GM23338 (cell line): ENCODE data around the gene RASL11A. TPM values are rescaled to one million over a fixed set of nuclear protein-coding genes. Genes with fewer than 3 reads are reported as not detected.

Experiments used
- ATAC-seq: fragments of 200-7000 bp; cut with Tn5 transposase; 3 replicates; pipeline ENCODE4 v1.9.1; 2020
- DNase-seq: peaks from one replicate; pipeline ENCODE4 v3.0.0-alpha.2; 2015; ENCODE audit warnings: low spot score
- H2AFZ ChIP-seq: fragments of 200-600 bp; sonication (generic); 2 replicates; pipeline ENCODE4 v1.8.0; 2016; ENCODE audit warnings: antibody characterized with exemption, mild to moderate bottlenecking, moderate library complexity
- H3F3A ChIP-seq: fragments of 200-600 bp; sonication (generic); replicated peaks from 2 replicates; pipeline ENCODE4 v1.8.0; 2017; ENCODE audit warnings: antibody characterized with exemption, mixed run types, low read depth
- H3K27ac ChIP-seq: fragments of 200-600 bp; sonication (generic); 2 replicates; pipeline ENCODE4 v1.6.1; 2016; ENCODE audit warnings: low read depth
- H3K27me3 ChIP-seq: fragments of 200-600 bp; sonication (generic); 2 replicates; pipeline ENCODE4 v1.8.0; 2016; ENCODE audit warnings: mild to moderate bottlenecking, mixed run types, moderate library complexity; ENCODE audit not compliant: insufficient read depth
- H3K36me3 ChIP-seq: fragments of 200-600 bp; sonication (generic); 2 replicates; pipeline ENCODE4 v1.8.0; 2016; ENCODE audit warnings: mild to moderate bottlenecking; ENCODE audit not compliant: insufficient read depth
- H3K4me1 ChIP-seq: fragments of 200-600 bp; sonication (generic); 2 replicates; pipeline ENCODE4 v1.8.0; 2016; ENCODE audit warnings: mild to moderate bottlenecking, moderate library complexity; ENCODE audit not compliant: insufficient read depth
- H3K4me2 ChIP-seq: fragments of 200-600 bp; sonication (generic); 2 replicates; pipeline ENCODE4 v1.7.1; 2017; ENCODE audit warnings: mixed run types
- H3K4me3 ChIP-seq: fragments of 200-600 bp; sonication (generic); 2 replicates; pipeline ENCODE4 v1.6.1; 2016; ENCODE audit warnings: mixed run types
- H3K79me2 ChIP-seq: fragments of 200-600 bp; sonication (generic); replicated peaks from 2 replicates; pipeline ENCODE4 v1.8.0; 2017; ENCODE audit warnings: mild to moderate bottlenecking; ENCODE audit not compliant: insufficient read depth
- H3K9me2 ChIP-seq: fragments of 200-600 bp; sonication (generic); 2 replicates; pipeline ENCODE4 v1.8.0; 2017; ENCODE audit not compliant: insufficient read depth
- H4K20me1 ChIP-seq: fragments of 200-600 bp; sonication (generic); replicated peaks from 2 replicates; pipeline ENCODE4 v1.8.0; 2017; ENCODE audit warnings: mild to moderate bottlenecking; ENCODE audit not compliant: insufficient read depth
- H3K27ac Mint-ChIP-seq: 2 replicates; pipeline ENCODE4 v1.8.0; 2020; ENCODE audit warnings: inconsistent platforms, mild to moderate bottlenecking, moderate library complexity, mixed read lengths
- H3K27me3 Mint-ChIP-seq: 3 replicates; pipeline ENCODE4 v1.8.0; 2022; ENCODE audit warnings: low read depth, mild to moderate bottlenecking, moderate library complexity, mixed read lengths, inconsistent platforms; ENCODE audit not compliant: insufficient read depth, poor library complexity
- H3K36me3 Mint-ChIP-seq: 3 replicates; pipeline ENCODE4 v1.8.0; 2021; ENCODE audit warnings: low read depth, mild to moderate bottlenecking, inconsistent platforms, moderate library complexity, mixed read lengths
- H3K4me1 Mint-ChIP-seq: 3 replicates; pipeline ENCODE4 v1.8.0; 2020; ENCODE audit warnings: mild to moderate bottlenecking, inconsistent platforms, mixed read lengths
- H3K4me3 Mint-ChIP-seq: 3 replicates; pipeline ENCODE4 v1.8.0; 2021; ENCODE audit warnings: moderate library complexity, mild to moderate bottlenecking, inconsistent platforms, mixed read lengths
- H3K9me3 Mint-ChIP-seq: 3 replicates; pipeline ENCODE4 v1.8.0; 2020; ENCODE audit warnings: moderate library complexity, mild to moderate bottlenecking, inconsistent platforms, mixed read lengths
- CREB1 ChIP-seq: fragments of 250-450 bp; sonication (Bioruptor Pico); IDR thresholded peaks from 2 replicates; pipeline ENCODE4 v1.5.0; 2020; ENCODE audit warnings: low read depth, mild to moderate bottlenecking, moderate library complexity
- CTCF ChIP-seq, 2 experiments: fragments of 200-600 bp in 1 of 2; sonication (generic) in 1 of 2; conservative IDR thresholded peaks; 2 replicates each; pipeline versions ENCODE4 v1.5.1 to v1.6.1; 2016 to 2017; ENCODE audit warnings: antibody characterized with exemption in 2 of 2, low read depth in 2 of 2, mild to moderate bottlenecking in 2 of 2, moderate library complexity in 1 of 2
- EZH2 ChIP-seq: fragments of 200-600 bp; sonication (generic); IDR thresholded peaks from one replicate; pipeline ENCODE4 v1.8.0; 2017; ENCODE audit warnings: antibody characterized with exemption, mild to moderate bottlenecking, low read depth; ENCODE audit not compliant: unreplicated experiment
- EZH2phosphoT487 ChIP-seq: fragments of 200-600 bp; sonication (generic); IDR thresholded peaks from one replicate; pipeline ENCODE4 v1.8.1; 2018; ENCODE audit warnings: antibody characterized with exemption; ENCODE audit not compliant: unreplicated experiment
- JUNB ChIP-seq: IDR thresholded peaks from one replicate; pipeline ENCODE4 v1.6.1; 2016; ENCODE audit warnings: antibody characterized with exemption; ENCODE audit not compliant: unreplicated experiment
- NANOG ChIP-seq: IDR thresholded peaks from 2 replicates; pipeline ENCODE4 v1.6.1; 2016; ENCODE audit warnings: antibody characterized with exemption, borderline replicate concordance
- POLR2AphosphoS5 ChIP-seq: IDR thresholded peaks from 2 replicates; pipeline ENCODE4 v1.6.1; 2016; ENCODE audit warnings: antibody characterized with exemption, low read depth
- ZNF114 ChIP-seq: fragments of 250-450 bp; sonication (Bioruptor Pico); IDR thresholded peaks from 2 replicates; pipeline ENCODE4 v1.5.0; 2020; ENCODE audit warnings: mild to moderate bottlenecking, moderate library complexity
- ZNF331 ChIP-seq: fragments of 250-450 bp; sonication (Bioruptor Pico); IDR thresholded peaks from 2 replicates; pipeline ENCODE4 v1.5.0; 2020; ENCODE audit warnings: low read depth, mild to moderate bottlenecking, moderate library complexity
- polyA plus RNA-seq: library from polyadenylated mRNA; unstranded; fragments of >200 nt; fragmentation: Nextera tagmentation; extraction: Ambion mirVana; gene quantifications from 2 replicates; pipeline ENCODE4 v1.2.1, GENCODE V29; 2016
- total RNA-seq: library from RNA; depleted of rRNA; stranded (reverse); fragments of >200 nt; shearing (Covaris generic); gene quantifications from 2 replicates; pipeline ENCODE4 v1.2.3, GENCODE V29; 2014
- TF ChIP-seq, protein P1 (sequence below): IDR thresholded peaks from 2 replicates; pipeline ENCODE4 v1.6.1; 2016; ENCODE audit warnings: antibody characterized with exemption
- TF ChIP-seq, protein P2 (sequence below): fragments of 250-450 bp; sonication (Bioruptor Pico); IDR thresholded peaks from 2 replicates; pipeline ENCODE4 v1.5.0; 2020; ENCODE audit warnings: mild to moderate bottlenecking, moderate library complexity

The RASL11A gene
- total and polyA plus RNA-seq, 2 experiments from 2014 or later: 1.9 to 3.3 TPM

DNA sequence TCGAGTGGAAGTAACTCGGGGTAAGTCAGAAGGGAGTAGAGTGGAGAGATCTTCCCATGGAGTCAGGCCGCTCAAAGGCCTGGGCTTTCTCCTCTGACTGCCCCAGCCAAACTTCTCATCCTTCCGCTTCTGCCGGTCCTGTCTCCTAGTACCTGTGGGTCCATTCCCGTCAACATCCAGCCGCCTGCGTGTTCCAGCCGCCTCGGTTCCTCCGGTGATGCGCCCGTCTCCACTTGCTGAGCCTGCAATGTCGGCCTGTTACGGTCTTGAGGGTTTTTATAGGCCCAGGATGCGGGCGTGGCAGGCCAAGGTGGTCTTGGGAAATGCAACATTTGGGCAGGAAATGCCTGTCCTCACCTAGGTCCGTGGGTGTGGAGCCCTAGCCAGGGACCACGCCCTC lies 38.3 kb downstream of the RASL11A start:
- Histone ChIP-seq H3K4me2 (no peak overlapping the region), H4K20me1 (no peaks in the 10 kb centered on the region), H3K4me1 (no peaks in the 10 kb centered on the region), H3K27ac (no peak overlapping the region), H3F3A (no peaks in the 10 kb centered on the region), H3K36me3 (no peaks in the 10 kb centered on the region), H3K4me3 (no peak overlapping the region), H3K27me3 (no peaks in the 10 kb centered on the region), H3K9me2 (no peaks in the 10 kb centered on the region), H3K79me2 (no peaks in the 10 kb centered on the region), H2AFZ (0 out of 2 replicates have a peak overlapping the region, but pooled peaks have one; percentile 28)
- no peak for TF ChIP-seq ZNF331 (CRISPR knock-in tag)
- TF ChIP-seq, protein P1, sequence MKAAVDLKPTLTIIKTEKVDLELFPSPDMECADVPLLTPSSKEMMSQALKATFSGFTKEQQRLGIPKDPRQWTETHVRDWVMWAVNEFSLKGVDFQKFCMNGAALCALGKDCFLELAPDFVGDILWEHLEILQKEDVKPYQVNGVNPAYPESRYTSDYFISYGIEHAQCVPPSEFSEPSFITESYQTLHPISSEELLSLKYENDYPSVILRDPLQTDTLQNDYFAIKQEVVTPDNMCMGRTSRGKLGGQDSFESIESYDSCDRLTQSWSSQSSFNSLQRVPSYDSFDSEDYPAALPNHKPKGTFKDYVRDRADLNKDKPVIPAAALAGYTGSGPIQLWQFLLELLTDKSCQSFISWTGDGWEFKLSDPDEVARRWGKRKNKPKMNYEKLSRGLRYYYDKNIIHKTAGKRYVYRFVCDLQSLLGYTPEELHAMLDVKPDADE: no peak
- no peak for TF ChIP-seq CREB1 (CRISPR knock-in tag)
- no peak for TF ChIP-seq EZH2phosphoT487
- TF ChIP-seq JUNB: no peak
- no peak for TF ChIP-seq EZH2
- TF ChIP-seq ZNF114 (CRISPR knock-in tag): no peak
- TF ChIP-seq CTCF (conservative IDR thresholded peaks at IDR 0.05; ENCODE audit: low read depth in 2 of 2): no peak
- TF ChIP-seq POLR2AphosphoS5: no peak
- TF ChIP-seq, protein P2, sequence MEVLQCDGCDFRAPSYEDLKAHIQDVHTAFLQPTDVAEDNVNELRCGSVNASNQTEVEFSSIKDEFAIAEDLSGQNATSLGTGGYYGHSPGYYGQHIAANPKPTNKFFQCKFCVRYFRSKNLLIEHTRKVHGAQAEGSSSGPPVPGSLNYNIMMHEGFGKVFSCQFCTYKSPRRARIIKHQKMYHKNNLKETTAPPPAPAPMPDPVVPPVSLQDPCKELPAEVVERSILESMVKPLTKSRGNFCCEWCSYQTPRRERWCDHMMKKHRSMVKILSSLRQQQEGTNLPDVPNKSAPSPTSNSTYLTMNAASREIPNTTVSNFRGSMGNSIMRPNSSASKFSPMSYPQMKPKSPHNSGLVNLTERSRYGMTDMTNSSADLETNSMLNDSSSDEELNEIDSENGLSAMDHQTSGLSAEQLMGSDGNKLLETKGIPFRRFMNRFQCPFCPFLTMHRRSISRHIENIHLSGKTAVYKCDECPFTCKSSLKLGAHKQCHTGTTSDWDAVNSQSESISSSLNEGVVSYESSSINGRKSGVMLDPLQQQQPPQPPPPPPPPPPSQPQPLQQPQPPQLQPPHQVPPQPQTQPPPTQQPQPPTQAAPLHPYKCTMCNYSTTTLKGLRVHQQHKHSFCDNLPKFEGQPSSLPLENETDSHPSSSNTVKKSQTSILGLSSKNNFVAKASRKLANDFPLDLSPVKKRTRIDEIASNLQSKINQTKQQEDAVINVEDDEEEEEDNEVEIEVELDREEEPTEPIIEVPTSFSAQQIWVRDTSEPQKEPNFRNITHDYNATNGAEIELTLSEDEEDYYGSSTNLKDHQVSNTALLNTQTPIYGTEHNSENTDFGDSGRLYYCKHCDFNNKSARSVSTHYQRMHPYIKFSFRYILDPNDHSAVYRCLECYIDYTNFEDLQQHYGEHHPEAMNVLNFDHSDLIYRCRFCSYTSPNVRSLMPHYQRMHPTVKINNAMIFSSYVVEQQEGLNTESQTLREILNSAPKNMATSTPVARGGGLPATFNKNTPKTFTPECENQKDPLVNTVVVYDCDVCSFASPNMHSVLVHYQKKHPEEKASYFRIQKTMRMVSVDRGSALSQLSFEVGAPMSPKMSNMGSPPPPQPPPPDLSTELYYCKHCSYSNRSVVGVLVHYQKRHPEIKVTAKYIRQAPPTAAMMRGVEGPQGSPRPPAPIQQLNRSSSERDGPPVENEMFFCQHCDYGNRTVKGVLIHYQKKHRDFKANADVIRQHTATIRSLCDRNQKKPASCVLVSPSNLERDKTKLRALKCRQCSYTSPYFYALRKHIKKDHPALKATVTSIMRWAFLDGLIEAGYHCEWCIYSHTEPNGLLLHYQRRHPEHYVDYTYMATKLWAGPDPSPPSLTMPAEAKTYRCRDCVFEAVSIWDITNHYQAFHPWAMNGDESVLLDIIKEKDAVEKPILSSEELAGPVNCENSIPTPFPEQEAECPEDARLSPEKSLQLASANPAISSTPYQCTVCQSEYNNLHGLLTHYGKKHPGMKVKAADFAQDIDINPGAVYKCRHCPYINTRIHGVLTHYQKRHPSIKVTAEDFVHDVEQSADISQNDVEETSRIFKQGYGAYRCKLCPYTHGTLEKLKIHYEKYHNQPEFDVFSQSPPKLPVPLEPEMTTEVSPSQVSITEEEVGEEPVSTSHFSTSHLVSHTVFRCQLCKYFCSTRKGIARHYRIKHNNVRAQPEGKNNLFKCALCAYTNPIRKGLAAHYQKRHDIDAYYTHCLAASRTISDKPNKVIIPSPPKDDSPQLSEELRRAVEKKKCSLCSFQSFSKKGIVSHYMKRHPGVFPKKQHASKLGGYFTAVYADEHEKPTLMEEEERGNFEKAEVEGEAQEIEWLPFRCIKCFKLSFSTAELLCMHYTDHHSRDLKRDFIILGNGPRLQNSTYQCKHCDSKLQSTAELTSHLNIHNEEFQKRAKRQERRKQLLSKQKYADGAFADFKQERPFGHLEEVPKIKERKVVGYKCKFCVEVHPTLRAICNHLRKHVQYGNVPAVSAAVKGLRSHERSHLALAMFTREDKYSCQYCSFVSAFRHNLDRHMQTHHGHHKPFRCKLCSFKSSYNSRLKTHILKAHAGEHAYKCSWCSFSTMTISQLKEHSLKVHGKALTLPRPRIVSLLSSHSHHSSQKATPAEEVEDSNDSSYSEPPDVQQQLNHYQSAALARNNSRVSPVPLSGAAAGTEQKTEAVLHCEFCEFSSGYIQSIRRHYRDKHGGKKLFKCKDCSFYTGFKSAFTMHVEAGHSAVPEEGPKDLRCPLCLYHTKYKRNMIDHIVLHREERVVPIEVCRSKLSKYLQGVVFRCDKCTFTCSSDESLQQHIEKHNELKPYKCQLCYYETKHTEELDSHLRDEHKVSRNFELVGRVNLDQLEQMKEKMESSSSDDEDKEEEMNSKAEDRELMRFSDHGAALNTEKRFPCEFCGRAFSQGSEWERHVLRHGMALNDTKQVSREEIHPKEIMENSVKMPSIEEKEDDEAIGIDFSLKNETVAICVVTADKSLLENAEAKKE (CRISPR knock-in tag): no peak
- TF ChIP-seq NANOG: no peak
- Mint-ChIP-seq H3K4me1 (peaks cover 6% of the 10 kb centered on the region; the same call in 2 of the 3 replicates), H3K27me3 (peaks cover 5% of the 10 kb centered on the region), H3K4me3 (no peak overlapping the region), H3K27ac (no peak overlapping the region), H3K9me3 (no peaks in the 10 kb centered on the region; the same call in 2 of the 3 replicates), H3K36me3 (no peaks in the 10 kb centered on the region)
- ATAC-seq (no peak), DNase-seq (no peak)
